ENCODE measurements around the gene ATG2B.

The ATG2B gene

GRCh38 chr14:96268431-96269358 is 94.4 kb downstream of the ATG2B start:
- DNase-seq = no peak

DNA sequence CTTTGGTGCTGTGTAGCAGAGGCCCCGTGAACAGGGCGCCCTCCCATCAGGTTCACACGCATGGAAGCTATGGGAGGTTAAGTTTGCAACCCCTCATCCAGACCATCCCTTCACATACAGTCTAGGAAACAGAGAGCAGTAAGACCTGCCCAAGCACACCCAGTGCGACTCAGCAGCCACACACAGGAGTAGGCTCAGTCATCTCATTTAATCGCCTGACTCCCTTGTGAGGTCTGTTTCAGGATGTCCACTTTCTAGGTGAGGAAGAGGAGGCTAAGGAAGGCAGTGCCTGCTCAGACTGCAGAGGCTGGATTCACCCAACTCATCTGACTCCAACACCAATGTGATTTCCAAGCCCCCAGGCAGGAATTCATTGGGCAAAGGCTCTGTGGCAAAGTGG is 95.2 kb downstream of the ATG2B start:
- no peak for DNase-seq

DNA sequence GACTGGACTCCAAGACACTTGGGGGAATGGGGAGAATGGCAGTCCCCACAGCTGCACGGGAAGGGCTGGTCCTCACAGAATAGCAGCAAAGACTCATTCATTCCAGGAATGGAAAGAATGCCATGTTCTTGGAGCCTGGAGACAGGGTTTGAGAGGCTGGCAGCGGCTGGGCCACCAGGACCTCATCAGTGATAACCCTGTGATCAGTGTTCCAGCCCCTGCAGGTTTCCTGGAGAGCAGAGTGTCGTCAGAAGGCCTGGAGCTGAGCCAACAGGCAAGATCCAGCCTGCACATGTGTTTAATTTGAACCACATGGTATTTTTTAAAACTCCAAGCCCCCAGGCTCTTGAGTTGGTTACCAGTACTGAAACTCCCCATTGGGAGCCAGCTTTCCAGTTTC is 95.8 kb downstream of the ATG2B start:
- no peak for DNase-seq

GRCh38 chr14:96265383-96266095 is 97.6 kb downstream of the ATG2B start:
- DNase-seq = no peak

- no peak for DNase-seq
Measured at GRCh38 chr14:96264853-96265252, 98.3 kb downstream of the ATG2B start.

DNA sequence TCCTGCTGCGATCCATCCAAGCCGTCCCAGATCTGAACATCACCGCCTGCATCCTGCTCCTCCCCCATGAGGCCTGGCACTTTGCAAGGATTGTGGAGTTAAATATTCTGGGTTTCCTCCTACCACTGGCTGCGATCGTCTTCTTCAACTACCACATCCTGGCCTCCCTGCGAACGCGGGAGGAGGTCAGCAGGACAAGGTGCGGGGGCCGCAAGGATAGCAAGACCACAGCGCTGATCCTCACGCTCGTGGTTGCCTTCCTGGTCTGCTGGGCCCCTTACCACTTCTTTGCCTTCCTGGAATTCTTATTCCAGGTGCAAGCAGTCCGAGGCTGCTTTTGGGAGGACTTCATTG is 99.0 kb downstream of the ATG2B start:
- DNase-seq = no peak

GRCh38 chr14:96263347-96264199 is 99.6 kb downstream of the ATG2B start:
- no peak for DNase-seq

DNA sequence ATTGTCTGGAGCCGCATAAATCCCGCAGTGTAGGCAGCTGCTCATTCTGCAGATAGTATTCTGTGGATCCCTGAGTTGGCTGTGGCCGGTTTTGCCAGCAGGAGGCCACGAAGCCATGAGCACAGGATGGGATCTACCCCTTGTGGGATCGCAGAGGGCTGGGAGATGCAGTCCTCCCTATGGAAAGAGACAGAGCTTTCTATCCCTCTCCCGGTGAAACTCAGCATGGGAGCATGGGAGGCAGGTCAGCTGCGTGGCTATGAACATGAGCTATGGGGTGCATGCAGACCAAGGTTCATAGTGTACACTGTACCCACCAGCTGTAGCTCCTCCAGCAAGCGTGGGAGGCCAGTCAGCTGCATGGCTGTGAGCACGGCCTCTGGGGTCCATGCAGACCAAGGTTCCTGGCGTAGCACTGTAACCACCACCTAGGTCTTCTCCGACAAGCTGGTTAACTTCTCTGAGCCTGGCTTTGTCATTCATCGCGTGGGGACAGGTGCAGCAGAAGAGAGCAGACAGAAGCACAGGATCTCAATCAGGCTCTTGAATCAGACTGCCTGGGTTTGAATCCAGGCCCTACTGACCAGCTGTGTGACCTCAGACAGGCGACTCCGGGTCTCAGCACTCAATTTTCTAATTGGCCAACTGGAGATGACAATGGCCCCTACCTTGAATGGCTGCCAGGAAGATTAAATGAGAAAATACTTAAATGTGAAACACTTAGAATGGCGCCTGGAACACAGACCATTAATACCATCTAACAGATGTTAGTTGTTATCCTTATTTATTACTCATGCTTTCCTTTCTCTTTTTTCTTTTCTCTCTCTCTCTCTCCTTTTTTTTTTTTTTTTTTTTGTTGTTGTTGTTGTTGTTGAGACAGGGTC is 101.1 kb downstream of the ATG2B start:
- DNase-seq = no peak

- no peak for DNase-seq
Measured at GRCh38 chr14:96261053-96261452, 102.1 kb downstream of the ATG2B start.

GRCh38 chr14:96260341-96260821 is 102.8 kb downstream of the ATG2B start:
- no peak for DNase-seq

- no peak for DNase-seq
Measured at GRCh38 chr14:96257900-96258299, 105.2 kb downstream of the ATG2B start.

DNA sequence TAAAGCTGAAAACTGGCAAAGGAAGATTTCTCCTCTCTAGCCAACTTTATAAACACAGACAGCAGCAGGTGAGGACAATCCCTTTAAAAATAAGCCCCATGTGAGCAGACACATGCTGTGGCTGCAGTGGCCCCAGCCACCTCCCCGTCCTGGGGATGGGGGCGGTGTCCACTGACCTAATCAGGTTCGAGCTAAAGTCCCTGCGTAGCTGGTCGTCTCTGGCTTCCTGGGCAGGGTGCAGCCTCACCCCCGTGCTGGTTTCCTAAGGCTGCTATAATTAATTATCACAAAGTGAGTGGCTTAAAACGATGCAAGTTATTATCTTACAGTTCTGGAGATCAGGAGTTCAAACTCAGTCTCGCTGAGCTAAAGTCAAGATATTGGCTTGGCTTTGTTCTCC is 106.1 kb downstream of the ATG2B start:
- DNase-seq = no peak

GRCh38 chr14:96256407-96256806 is 106.7 kb downstream of the ATG2B start:
- DNase-seq = no peak

GRCh38 chr14:96255501-96256366 is 107.4 kb downstream of the ATG2B start, which contains the start of gene BDKRB1:
Gene BDKRB1 (plus strand): TSS chr14:96256210. CDS start chr14:96263683, 7,473 bp downstream.
- no peak for DNase-seq

DNA sequence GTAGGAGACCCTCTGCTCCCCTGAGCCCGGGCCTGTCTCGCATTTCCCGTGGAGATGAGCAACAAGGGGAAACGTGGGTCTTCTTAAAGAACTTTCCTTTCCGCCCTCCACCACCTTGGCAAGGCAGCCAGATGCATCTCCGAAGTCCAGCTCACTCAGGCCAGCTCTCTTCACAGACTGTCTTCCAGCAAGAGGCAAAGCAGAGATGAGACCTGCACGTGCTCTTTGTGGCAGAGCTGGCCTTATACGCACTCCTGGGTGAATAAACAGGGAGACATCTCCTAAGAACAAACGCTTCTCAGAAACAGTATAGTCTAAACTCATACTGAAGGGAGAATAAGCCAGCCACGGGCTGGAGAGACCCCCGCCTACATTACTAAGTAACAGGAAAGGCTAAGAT is 108.5 kb downstream of the ATG2B start:
- no peak for DNase-seq

DNA sequence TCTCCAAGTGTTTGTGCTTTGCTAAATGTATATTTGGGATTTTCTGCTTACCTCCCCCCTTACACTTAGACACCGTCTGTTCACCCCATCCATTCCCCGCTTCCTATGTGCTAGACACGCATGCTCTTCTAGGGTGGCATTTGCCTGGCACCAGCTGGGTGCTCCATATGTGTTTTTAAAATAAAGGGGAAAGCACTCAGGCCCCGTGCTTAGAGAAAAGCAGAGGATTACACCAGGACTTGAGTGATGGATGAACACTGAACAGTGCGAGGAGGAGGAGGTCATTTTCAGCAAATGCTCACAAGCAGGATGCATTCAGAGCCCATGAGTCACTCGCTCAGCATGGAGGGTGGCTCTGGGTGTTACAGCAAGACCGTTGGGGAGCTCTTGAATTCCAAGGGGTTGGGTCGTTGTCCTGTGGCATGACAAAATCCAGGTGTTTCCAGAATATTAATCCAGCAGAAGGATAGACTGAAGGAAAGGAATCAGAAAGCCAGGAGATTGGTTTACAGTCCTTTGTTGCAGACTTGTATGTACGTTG is 110.1 kb downstream of the ATG2B start:
- no peak for DNase-seq

DNA sequence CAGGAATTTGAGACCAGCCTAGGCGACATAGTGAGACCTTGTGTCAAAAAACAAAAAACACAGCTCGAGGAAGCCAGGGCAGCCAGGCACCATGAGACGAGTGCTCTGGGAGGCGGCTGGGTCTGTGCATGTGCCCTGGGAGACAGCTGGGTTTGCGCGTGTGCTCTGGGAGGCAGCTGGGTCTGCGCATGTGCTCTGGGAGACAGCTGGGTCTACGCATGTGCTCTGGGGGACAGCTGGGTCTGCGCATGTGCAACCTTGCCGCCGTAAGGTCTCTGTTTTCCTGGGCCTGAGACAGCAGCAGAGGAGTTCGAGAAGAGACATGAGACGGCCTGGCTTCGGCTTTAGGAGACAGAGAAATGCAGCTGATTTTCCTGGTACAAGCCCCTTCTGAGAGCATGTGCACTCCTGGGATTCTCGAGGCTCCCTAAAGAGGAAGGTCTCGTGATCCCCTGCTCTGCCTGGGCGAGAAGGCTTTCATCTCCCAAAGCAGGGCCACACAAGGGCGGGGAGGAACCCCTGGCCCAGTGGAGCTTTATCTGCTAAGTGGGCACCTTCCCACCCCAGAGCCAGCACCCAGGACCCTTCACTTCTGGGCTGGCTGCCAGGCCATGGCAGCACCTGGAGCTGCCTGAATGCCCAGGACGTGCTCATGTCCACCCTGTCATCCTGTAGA is 110.7 kb downstream of the ATG2B start:
- no peak for DNase-seq

DNA sequence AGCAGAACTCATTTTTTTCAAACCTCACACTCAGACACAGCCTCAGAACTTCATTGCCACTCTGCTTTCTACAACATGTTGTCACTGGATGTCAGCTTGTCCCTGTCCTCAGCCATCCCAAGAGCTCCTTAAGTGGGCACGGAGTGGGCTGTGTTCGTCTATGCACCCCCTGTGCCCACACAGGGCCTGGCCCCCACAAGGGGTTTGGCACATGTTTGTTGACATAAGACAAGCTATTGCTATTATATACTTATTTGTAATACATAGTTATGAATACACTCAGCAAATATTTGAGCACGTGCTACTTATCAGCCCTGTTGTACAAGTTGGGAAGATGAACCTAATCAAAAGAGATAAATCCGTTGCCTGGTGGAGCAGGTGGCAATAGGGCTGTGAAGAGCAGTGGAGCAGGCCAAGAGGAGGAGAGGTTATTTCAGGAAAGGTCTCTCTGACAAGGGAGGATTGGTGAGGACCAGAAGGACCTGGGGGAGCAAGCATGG is 111.4 kb downstream of the ATG2B start:
- no peak for DNase-seq

DNA sequence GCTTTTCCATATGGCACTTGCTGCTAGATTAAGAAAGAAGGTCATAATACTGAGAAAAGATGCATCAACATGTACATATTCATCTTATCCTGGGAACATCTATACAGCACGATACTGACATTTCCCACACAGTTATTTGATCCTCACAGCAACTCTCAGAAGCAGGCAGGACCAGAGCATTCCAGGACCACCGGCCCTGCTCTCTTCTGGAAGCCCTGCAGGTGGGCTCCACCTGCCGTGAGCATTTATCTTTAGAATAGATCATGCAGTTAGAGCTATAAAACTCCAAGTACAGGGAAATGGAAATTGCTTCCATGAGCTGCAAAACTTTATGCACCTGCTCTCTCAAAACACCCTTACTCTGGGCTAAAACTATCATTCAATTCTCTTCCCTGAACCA is 112.7 kb downstream of the ATG2B start:
- no peak for DNase-seq

DNA sequence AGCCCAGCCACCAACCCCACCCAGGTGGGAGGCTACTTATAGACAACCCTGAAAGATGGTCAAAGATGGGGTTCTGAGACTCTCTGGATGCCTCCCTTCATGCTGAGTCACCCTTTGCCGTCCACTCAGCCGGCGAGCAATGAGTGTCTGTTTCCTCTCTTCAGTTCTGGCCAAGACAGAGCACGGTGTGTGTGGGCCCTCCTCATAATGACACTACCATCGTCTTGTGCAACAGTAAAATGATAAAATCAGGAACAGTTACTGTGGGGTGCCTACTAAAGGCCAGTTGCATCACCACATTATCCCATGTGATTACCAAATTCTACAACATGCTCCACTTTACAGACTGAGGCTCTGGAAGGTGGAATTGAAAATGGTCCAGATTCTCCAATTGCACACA is 114.1 kb downstream of the ATG2B start:
- no peak for DNase-seq
